Dendritic cell treated with granulocyte-macrophage colony-stimulating factor and Interleukin-4, amounts not matched to agents 40 ng/mL and 50 ng/mL, for 4 days (primary cell): Measurements from ENCODE around the gene NLRC3.
A peak's percentile ranks its signal among the peaks of the same experiment; 100 is the strongest.

ENCODE experiments used
- H3K27ac Mint-ChIP-seq: one replicate; pipeline ENCODE4 v1.8.0; 2022; ENCODE audit warnings: mild to moderate bottlenecking, mixed read lengths
- H3K27me3 Mint-ChIP-seq: one replicate; pipeline ENCODE4 v1.8.0; 2022; ENCODE audit warnings: mild to moderate bottlenecking, mixed read lengths
- H3K36me3 Mint-ChIP-seq: one replicate; pipeline ENCODE4 v1.8.0; 2022; ENCODE audit warnings: low read depth, mixed read lengths
- H3K4me1 Mint-ChIP-seq: one replicate; pipeline ENCODE4 v1.8.0; 2022; ENCODE audit warnings: low read depth, mixed read lengths
- H3K4me3 Mint-ChIP-seq: one replicate; pipeline ENCODE4 v1.8.0; 2022; ENCODE audit warnings: mild to moderate bottlenecking, moderate library complexity, mixed read lengths
- H3K9me3 Mint-ChIP-seq: one replicate; pipeline ENCODE4 v1.8.0; 2022; ENCODE audit warnings: mixed read lengths
- intact Hi-C: fragments of 100-400 bp; cut with micrococcal nuclease; formaldehyde crosslinking; loops from one replicate; pipeline ENCODE4 v1.15.0; 2022

The NLRC3 gene

GRCh38 chr16:3561626-3562025 lies 15.6 kb downstream of the NLRC3 start:
- Mint-ChIP-seq H3K4me3 (no peak overlapping the region), H3K9me3 (no peaks in the 10 kb centered on the region), H3K36me3 (no peaks in the 10 kb centered on the region), H3K27ac (no peak overlapping the region), H3K4me1 (no peaks in the 10 kb centered on the region), H3K27me3 (no peaks in the 10 kb centered on the region)
- intact Hi-C loops: no loop called here

- intact Hi-C loops: no loop called here
- Mint-ChIP-seq H3K4me3 (no peak overlapping the region), H3K27me3 (peaks cover 7% of the 10 kb centered on the region), H3K27ac (no peak overlapping the region), H3K9me3 (peaks cover 15% of the 10 kb centered on the region), H3K36me3 (no peaks in the 10 kb centered on the region), H3K4me1 (no peaks in the 10 kb centered on the region)
Observed at GRCh38 chr16:3554351-3554928, 22.8 kb downstream of the NLRC3 start.

GRCh38 chr16:3553138-3553923 lies 23.9 kb downstream of the NLRC3 start:
- Mint-ChIP-seq H3K9me3 (peaks cover 15% of the 10 kb centered on the region), H3K4me1 (peaks cover 10% of the 10 kb centered on the region), H3K27me3 (peaks cover 11% of the 10 kb centered on the region), H3K27ac (no peak overlapping the region), H3K4me3 (no peak overlapping the region), H3K36me3 (no peaks in the 10 kb centered on the region)
- intact Hi-C loops: no loop called here

GRCh38 chr16:3550851-3551847 lies 26.1 kb downstream of the NLRC3 start:
- Mint-ChIP-seq H3K4me3 (no peak overlapping the region), H3K27ac (no peak overlapping the region), H3K4me1 (peaks cover 24% of the 10 kb centered on the region), H3K36me3 (no peaks in the 10 kb centered on the region), H3K9me3 (peaks cover 15% of the 10 kb centered on the region), H3K27me3 (peaks cover 11% of the 10 kb centered on the region)
- intact Hi-C loops: no loop called here

- H3K36me3 Mint-ChIP-seq: no peaks in the 10 kb centered on the region
- peaks cover 15% of the 10 kb centered on the region for H3K9me3 Mint-ChIP-seq
- H3K4me1 Mint-ChIP-seq: peaks cover 29% of the 10 kb centered on the region
- H3K27ac Mint-ChIP-seq: no peak overlapping the region
- intact Hi-C loops: no loop called here
- peaks cover 11% of the 10 kb centered on the region for H3K27me3 Mint-ChIP-seq
- H3K4me3 Mint-ChIP-seq: no peak overlapping the region
Observed at GRCh38 chr16:3549906-3550305, 27.3 kb downstream of the NLRC3 start.

- H3K4me1 Mint-ChIP-seq: peaks cover 29% of the 10 kb centered on the region
- H3K4me3 Mint-ChIP-seq: no peak overlapping the region
- H3K36me3 Mint-ChIP-seq: no peaks in the 10 kb centered on the region
- peaks cover 10% of the 10 kb centered on the region for H3K27me3 Mint-ChIP-seq
- H3K9me3 Mint-ChIP-seq: peaks cover 15% of the 10 kb centered on the region
- no peak overlapping the region for H3K27ac Mint-ChIP-seq
- intact Hi-C loops: no loop called here
Observed at GRCh38 chr16:3548859-3549258, 28.3 kb downstream of the NLRC3 start.

GRCh38 chr16:3548445-3548844 lies 28.8 kb downstream of the NLRC3 start:
- Mint-ChIP-seq H3K27ac (no peak overlapping the region), H3K27me3 (peaks cover 10% of the 10 kb centered on the region), H3K36me3 (no peaks in the 10 kb centered on the region), H3K9me3 (peaks cover 15% of the 10 kb centered on the region), H3K4me1 (peaks cover 29% of the 10 kb centered on the region), H3K4me3 (no peak overlapping the region)
- intact Hi-C loops: no loop called here

- Mint-ChIP-seq H3K27me3 (peaks cover 10% of the 10 kb centered on the region), H3K4me3 (no peak overlapping the region), H3K4me1 (peaks cover 29% of the 10 kb centered on the region), H3K9me3 (peaks cover 15% of the 10 kb centered on the region), H3K36me3 (no peaks in the 10 kb centered on the region), H3K27ac (peak overlapping the region; percentile 54)
- intact Hi-C loops: no loop called here
Observed at GRCh38 chr16:3546986-3547682, 30.1 kb downstream of the NLRC3 start.

- intact Hi-C loops: no loop called here
- Mint-ChIP-seq H3K9me3 (no peaks in the 10 kb centered on the region), H3K4me3 (no peak overlapping the region), H3K27me3 (no peaks in the 10 kb centered on the region), H3K4me1 (peaks cover 17% of the 10 kb centered on the region), H3K36me3 (no peaks in the 10 kb centered on the region), H3K27ac (no peak overlapping the region)
Observed at GRCh38 chr16:3542601-3543373, 34.4 kb downstream of the NLRC3 start.

- Mint-ChIP-seq H3K4me3 (no peak overlapping the region), H3K9me3 (no peaks in the 10 kb centered on the region), H3K4me1 (peaks cover 10% of the 10 kb centered on the region), H3K27me3 (no peaks in the 10 kb centered on the region), H3K27ac (no peak overlapping the region), H3K36me3 (no peaks in the 10 kb centered on the region)
- intact Hi-C loops: no loop called here
Observed at GRCh38 chr16:3541527-3542155, 35.6 kb downstream of the NLRC3 start.

- Mint-ChIP-seq H3K9me3 (no peaks in the 10 kb centered on the region), H3K36me3 (peaks cover 26% of the 10 kb centered on the region), H3K27me3 (no peaks in the 10 kb centered on the region), H3K4me1 (no peaks in the 10 kb centered on the region), H3K4me3 (no peak overlapping the region), H3K27ac (no peak overlapping the region)
- intact Hi-C loops: no loop called here
Observed at GRCh38 chr16:3538222-3538621, 39.0 kb downstream of the NLRC3 start.

- no peaks in the 10 kb centered on the region for H3K27me3 Mint-ChIP-seq
- H3K27ac Mint-ChIP-seq: no peak overlapping the region
- no peak overlapping the region for H3K4me3 Mint-ChIP-seq
- intact Hi-C loops: no loop called here
- no peaks in the 10 kb centered on the region for H3K4me1 Mint-ChIP-seq
- H3K9me3 Mint-ChIP-seq: no peaks in the 10 kb centered on the region
- peaks cover 37% of the 10 kb centered on the region for H3K36me3 Mint-ChIP-seq
Observed at GRCh38 chr16:3536851-3537250, 40.4 kb downstream of the NLRC3 start.
